SK-N-SH (cell line): ENCODE measurements around the gene NTN1. TPM values are rescaled to one million over a fixed set of nuclear protein-coding genes. Genes with fewer than 3 reads are reported as not detected.

Experiments
- CTCF ChIA-PET: fragments of 300-600, 350-600 bp; formaldehyde crosslinking; extraction: SDS; loops from one replicate; lab custom pipeline; 2021; lab: Yijun Ruan, JAX
- POLR2A ChIA-PET: fragments of 350-600 bp; sonication (Branson Sonifier 250); formaldehyde crosslinking; extraction: SDS; loops from one replicate; lab custom pipeline; 2020; ENCODE audit warnings: antibody characterized with exemption, inconsistent platforms; lab: Yijun Ruan, JAX
- DNase-seq: peaks from one replicate; pipeline ENCODE4 v3.0.0; 2012
- H2AFZ ChIP-seq: fragments of 200-600 bp; sonication (generic); 2 replicates; pipeline ENCODE4 v1.8.1; 2016; ENCODE audit warnings: antibody characterized with exemption, mild to moderate bottlenecking, low read depth
- H3F3A ChIP-seq: fragments of 200-600 bp; sonication (generic); replicated peaks from 2 replicates; pipeline ENCODE3; 2016; ENCODE audit warnings: antibody characterized with exemption, mild to moderate bottlenecking; ENCODE audit not compliant: insufficient read depth
- H3K27ac ChIP-seq, 2 experiments: fragments of 200-500 bp in 1 of 2; fragments of 200-600 bp in 1 of 2; sonication (Bioruptor generic) in 1 of 2; sonication (generic), shearing (Covaris generic) in 1 of 2; 2 replicates each; pipeline versions ENCODE4 v1.5.1 to v1.6.1; 2014 to 2016; ENCODE audit warnings: low read depth in 2 of 2, inconsistent platforms in 1 of 2, low read length in 1 of 2, mild to moderate bottlenecking in 1 of 2, mixed read lengths in 1 of 2
- H3K27me3 ChIP-seq: fragments of 200-600 bp; sonication (generic), shearing (Covaris generic); 2 replicates; pipeline ENCODE4 v1.6.1; 2016; ENCODE audit warnings: mixed run types; ENCODE audit not compliant: insufficient read depth
- H3K36me3 ChIP-seq, 2 experiments: fragments of 200-500 bp in 1 of 2; fragments of 200-600 bp in 1 of 2; sonication (Bioruptor generic) in 1 of 2; sonication (generic) in 1 of 2; replicated peaks in 1 of 2; 2 replicates each; pipeline versions ENCODE3 to v1.5.1; 2014 to 2016; ENCODE audit warnings: low read length in 1 of 2, mild to moderate bottlenecking in 1 of 2; ENCODE audit not compliant: insufficient read depth in 2 of 2, control insufficient read depth in 1 of 2
- H3K4me1 ChIP-seq, 2 experiments: fragments of 200-500 bp in 1 of 2; fragments of 200-600 bp in 1 of 2; sonication (Bioruptor generic) in 1 of 2; sonication (generic), shearing (Covaris generic) in 1 of 2; 2 replicates each; pipeline versions ENCODE4 v1.5.1 to v1.6.1; 2014 to 2016; ENCODE audit warnings: low read depth in 1 of 2, low read length in 1 of 2, mixed run types in 1 of 2; ENCODE audit not compliant: insufficient read depth in 2 of 2, control insufficient read depth in 1 of 2
- H3K4me2 ChIP-seq: fragments of 200-600 bp; sonication (generic), shearing (Covaris generic); 2 replicates; pipeline ENCODE4 v1.6.1; 2017; ENCODE audit warnings: mixed run types
- H3K4me3 ChIP-seq, 2 experiments: fragments of 200-500 bp in 1 of 2; fragments of 200-600 bp in 1 of 2; sonication (Bioruptor generic) in 1 of 2; sonication (generic), shearing (Covaris generic) in 1 of 2; 2 replicates each; pipeline versions ENCODE4 v1.5.1 to v1.8.1; 2014 to 2016; ENCODE audit warnings: low read depth in 2 of 2, inconsistent platforms in 1 of 2, low read length in 1 of 2, mild to moderate bottlenecking in 1 of 2, mixed read lengths in 1 of 2, moderate library complexity in 1 of 2
- H3K79me2 ChIP-seq: fragments of 200-600 bp; sonication (generic); 2 replicates; pipeline ENCODE4 v1.8.1; 2017; ENCODE audit warnings: mild to moderate bottlenecking; ENCODE audit not compliant: insufficient read depth
- H3K9ac ChIP-seq: fragments of 200-600 bp; sonication (generic); 2 replicates; pipeline ENCODE4 v1.6.1; 2017; ENCODE audit warnings: mixed run types
- H3K9me2 ChIP-seq: fragments of 200-600 bp; sonication (generic); 2 replicates; pipeline ENCODE4 v1.6.1; 2017; ENCODE audit warnings: mixed run types
- H3K9me3 ChIP-seq: fragments of 200-600 bp; sonication (generic); 2 replicates; pipeline ENCODE4 v1.6.1; 2017; ENCODE audit warnings: mixed run types, mild to moderate bottlenecking, moderate library complexity
- H4K20me1 ChIP-seq: fragments of 200-600 bp; sonication (generic); 2 replicates; pipeline ENCODE4 v1.6.1; 2017; ENCODE audit warnings: mild to moderate bottlenecking, mixed run types; ENCODE audit not compliant: insufficient read depth
- ELF1 ChIP-seq: IDR thresholded peaks from 2 replicates; pipeline ENCODE4 v1.4.0; 2012
- EP300 ChIP-seq, 2 experiments: IDR thresholded peaks; 2 replicates each; pipeline versions ENCODE4 v1.4.0 to v1.6.1; 2012; ENCODE audit warnings: borderline replicate concordance in 1 of 2, low read depth in 1 of 2, low read length in 1 of 2
- EZH2phosphoT487 ChIP-seq: fragments of 200-600 bp; sonication (generic); IDR thresholded peaks from 2 replicates; pipeline ENCODE4 v1.6.1; 2017; ENCODE audit warnings: low read depth, mixed run types, mild to moderate bottlenecking, antibody characterized with exemption, moderate library complexity, borderline replicate concordance
- IRF3 ChIP-seq: fragments of 150-350 bp; IDR thresholded peaks from 2 replicates; pipeline ENCODE4 v1.6.1; 2016; ENCODE audit warnings: mild to moderate bottlenecking, low read depth, low read length
- JUND ChIP-seq: IDR thresholded peaks from 2 replicates; pipeline ENCODE4 v1.4.0; 2012
- MEF2A ChIP-seq: IDR thresholded peaks from 2 replicates; pipeline ENCODE4 v1.4.0; 2012; ENCODE audit warnings: low read depth, borderline replicate concordance
- NFIC ChIP-seq: IDR thresholded peaks from 2 replicates; pipeline ENCODE4 v1.4.0; 2012; ENCODE audit warnings: borderline replicate concordance
- RAD21 ChIP-seq: IDR thresholded peaks from 2 replicates; pipeline ENCODE4 v1.6.1; 2012; ENCODE audit warnings: mild to moderate bottlenecking, low read length
- REST ChIP-seq: IDR thresholded peaks from 2 replicates; pipeline ENCODE4 v1.6.1; 2012; ENCODE audit warnings: mild to moderate bottlenecking, low read depth, low read length, moderate library complexity
- RFX5 ChIP-seq: IDR thresholded peaks from 2 replicates; pipeline ENCODE4 v1.6.1; 2012; ENCODE audit warnings: mild to moderate bottlenecking, improper control_type of control experiment, low read length
- SMC3 ChIP-seq: IDR thresholded peaks from 2 replicates; pipeline ENCODE4 v1.6.1; 2012; ENCODE audit warnings: low read depth, low read length, improper control_type of control experiment
- TEAD4 ChIP-seq: IDR thresholded peaks from 2 replicates; pipeline ENCODE4 v1.4.0; 2012; ENCODE audit warnings: mild to moderate bottlenecking, borderline replicate concordance; ENCODE audit not compliant: insufficient read depth
- YY1 ChIP-seq: IDR thresholded peaks from 2 replicates; pipeline ENCODE4 v1.4.0; 2012; ENCODE audit warnings: low read depth, mild to moderate bottlenecking
- WGBS: methylation state at CpG from one replicate; pipeline ENCODE4 v1.1.6; 2017; ENCODE audit warnings: low lambda C conversion rate; 5-methylcytosine and 5-hydroxymethylcytosine counted together
- polyA plus RNA-seq, 3 experiments: library from polyadenylated mRNA; depleted of rRNA; stranded (reverse); fragments of >200 nt; gene quantifications; 2 replicates each; pipeline ENCODE4 v1.2.3, GENCODE V29; 2012
- TF ChIP-seq, protein P1 (sequence below): fragments of 150-350 bp; IDR thresholded peaks from 2 replicates; pipeline ENCODE4 v1.6.1; 2017; ENCODE audit warnings: antibody characterized with exemption, low read length, low read depth, borderline replicate concordance
- TF ChIP-seq, protein P2 (sequence below): IDR thresholded peaks from 2 replicates; pipeline ENCODE4; 2012

Gene NTN1
- polyA plus RNA-seq, 1 of the 3 experiments (the other 2 are of a cell fraction) = 0.05 TPM

DNA sequence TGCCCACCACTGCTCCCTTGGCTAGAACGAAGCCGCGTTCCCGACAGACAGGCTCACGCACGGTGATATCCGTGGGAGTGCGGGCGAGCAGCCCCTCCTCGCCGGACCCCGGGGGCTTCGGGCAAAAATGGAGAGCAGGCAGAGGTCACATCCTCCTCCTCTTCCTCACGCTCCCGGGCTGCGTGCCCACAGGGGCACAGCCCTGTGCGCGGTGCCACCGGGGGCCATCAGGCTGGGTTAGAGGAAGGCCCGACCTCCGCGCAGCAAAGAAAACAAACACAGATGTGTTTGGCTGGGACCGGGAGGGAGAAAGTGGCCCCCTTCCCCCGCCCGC is 519 bp upstream of the NTN1 start:
- H3K27ac ChIP-seq = no peak overlapping the region
- TF ChIP-seq TEAD4 (no peak), IRF3 (no peak), SMC3 (no peak), NFIC (no peak), ELF1 (no peak), RAD21 (no peak), EZH2phosphoT487 (no peak), RFX5 (no peak), YY1 (no peak), EP300 (IDR thresholded peaks at IDR 0.05; ENCODE audit: borderline replicate concordance in 1 of 2, low read depth in 1 of 2, low read length in 1 of 2) (no peak), MEF2A (no peak), JUND (no peak), REST (no peak)
- TF ChIP-seq, protein P1, sequence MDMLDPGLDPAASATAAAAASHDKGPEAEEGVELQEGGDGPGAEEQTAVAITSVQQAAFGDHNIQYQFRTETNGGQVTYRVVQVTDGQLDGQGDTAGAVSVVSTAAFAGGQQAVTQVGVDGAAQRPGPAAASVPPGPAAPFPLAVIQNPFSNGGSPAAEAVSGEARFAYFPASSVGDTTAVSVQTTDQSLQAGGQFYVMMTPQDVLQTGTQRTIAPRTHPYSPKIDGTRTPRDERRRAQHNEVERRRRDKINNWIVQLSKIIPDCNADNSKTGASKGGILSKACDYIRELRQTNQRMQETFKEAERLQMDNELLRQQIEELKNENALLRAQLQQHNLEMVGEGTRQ = no peak
- TF ChIP-seq, protein P2, sequence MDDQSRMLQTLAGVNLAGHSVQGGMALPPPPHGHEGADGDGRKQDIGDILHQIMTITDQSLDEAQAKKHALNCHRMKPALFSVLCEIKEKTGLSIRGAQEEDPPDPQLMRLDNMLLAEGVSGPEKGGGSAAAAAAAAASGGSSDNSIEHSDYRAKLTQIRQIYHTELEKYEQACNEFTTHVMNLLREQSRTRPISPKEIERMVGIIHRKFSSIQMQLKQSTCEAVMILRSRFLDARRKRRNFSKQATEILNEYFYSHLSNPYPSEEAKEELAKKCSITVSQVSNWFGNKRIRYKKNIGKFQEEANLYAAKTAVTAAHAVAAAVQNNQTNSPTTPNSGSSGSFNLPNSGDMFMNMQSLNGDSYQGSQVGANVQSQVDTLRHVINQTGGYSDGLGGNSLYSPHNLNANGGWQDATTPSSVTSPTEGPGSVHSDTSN = no peak
- H3K4me1 ChIP-seq = no peaks in the 10 kb centered on the region; a peak in 1 of 4 replicates
- H3F3A ChIP-seq = no peaks in the 10 kb centered on the region
- H3K4me2 ChIP-seq = peak overlapping the region; percentile 75
- POLR2A ChIA-PET = no interaction called here
- CTCF ChIA-PET = interaction anchor here (1.4 kb wide), 1 partner anchor 501 kb away, joined by 4 read pairs; no protein-coding TSS in a partner anchor
- no peaks in the 10 kb centered on the region for H3K9me3 ChIP-seq
- no peaks in the 10 kb centered on the region for H3K79me2 ChIP-seq
- H3K27me3 ChIP-seq = peaks cover 83% of the 10 kb centered on the region
- WGBS = 4% methylated on average over 9 of the region's 25 CpGs
- no peaks in the 10 kb centered on the region for H4K20me1 ChIP-seq
- no peak for DNase-seq
- peak overlapping the region; percentile 39 to 46; a peak in 2 of 4 replicates for H3K4me3 ChIP-seq
- H2AFZ ChIP-seq = no peak overlapping the region
- H3K36me3 ChIP-seq = no peaks in the 10 kb centered on the region
- H3K9me2 ChIP-seq = no peaks in the 10 kb centered on the region
- H3K9ac ChIP-seq = no peak overlapping the region
